ENCODE measurements around the gene CEACAM19.
"Not testable (repeated sequence)": the region's sequence is repeated elsewhere in the genome, so short reads cannot be mapped to it uniquely, and the experiment has no call there.

CEACAM19 gene

DNA sequence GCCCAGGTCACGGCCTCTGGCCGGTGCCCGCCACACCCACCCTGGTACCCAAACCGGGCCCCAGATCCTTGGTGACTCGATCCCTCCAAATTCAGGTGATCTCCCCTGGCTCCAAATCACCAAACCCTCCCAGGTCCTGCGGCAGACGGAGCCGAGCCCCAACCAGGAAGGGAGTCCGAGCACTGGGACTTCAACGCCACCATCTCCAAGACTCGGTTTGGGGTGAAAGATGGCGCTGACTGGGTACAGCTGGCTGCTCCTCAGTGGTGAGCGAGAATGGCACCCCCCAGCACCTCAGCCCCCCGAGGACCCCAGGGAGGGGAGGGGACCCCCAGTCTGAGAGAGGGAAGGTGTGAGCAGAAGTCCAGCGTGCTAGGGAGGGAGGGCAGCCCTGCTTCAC is 29.9 kb downstream of the CEACAM19 start:
- no peak for DNase-seq (ENCODE audit: low spot score)

DNA sequence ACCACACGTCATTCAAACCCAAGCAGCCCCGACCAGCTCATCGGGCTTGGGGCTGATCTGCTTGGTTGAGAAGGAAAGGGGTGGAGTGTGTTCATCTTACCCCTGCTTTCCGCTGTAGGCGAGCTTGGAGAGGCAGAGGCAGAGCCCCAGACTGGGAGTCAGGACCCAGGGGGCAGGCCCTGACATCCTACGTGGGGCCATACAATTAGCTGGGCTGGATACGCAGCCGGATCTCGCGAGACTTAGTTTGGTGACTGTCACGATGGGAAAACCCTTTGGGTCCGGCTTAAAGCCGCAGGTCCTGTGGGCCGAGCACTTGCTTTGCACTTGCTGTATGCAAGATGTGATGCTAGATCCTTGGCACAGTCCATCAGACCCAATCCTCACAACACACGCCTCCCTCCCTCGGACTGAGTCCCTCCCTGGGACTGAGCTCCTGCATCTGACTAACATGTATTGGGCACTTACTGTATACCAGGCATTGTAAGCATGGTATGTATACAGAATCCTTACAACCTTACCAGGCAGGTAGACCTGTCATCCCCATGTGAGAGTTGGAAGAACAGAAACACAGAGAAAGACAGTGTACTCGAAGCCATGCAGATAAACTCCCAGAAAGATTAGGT is 31.4 kb downstream of the CEACAM19 start:
- DNase-seq (ENCODE audit: low spot score), result no peak

DNA sequence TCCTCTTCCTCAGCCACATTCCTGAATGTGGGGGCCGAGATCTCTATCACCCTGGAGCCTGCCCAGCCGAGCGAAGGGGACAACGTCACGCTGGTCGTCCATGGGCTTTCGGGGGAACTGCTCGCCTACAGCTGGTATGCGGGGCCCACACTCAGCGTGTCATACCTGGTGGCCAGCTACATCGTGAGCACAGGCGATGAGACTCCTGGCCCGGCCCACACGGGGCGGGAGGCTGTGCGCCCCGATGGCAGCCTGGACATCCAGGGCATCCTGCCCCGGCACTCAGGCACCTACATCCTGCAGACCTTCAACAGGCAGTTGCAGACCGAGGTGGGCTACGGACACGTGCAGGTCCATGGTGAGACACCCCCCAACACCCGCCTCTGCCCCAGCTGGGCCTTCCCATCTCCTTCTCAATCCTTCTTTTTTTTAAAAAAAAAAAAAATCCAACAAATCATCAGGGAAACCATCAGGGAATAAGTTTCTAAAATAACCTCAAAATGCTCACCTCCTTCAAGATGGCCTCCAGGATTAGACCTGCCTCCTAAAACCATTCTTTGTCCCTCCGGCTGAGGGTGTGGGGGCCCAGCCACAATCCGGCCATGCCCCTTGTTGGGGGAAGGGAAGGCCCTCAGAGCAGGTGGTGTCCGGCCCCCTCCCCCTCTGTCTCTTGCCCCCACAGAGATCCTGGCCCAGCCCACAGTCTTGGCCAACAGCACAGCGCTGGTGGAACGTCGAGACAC is 32.2 kb downstream of the CEACAM19 start:
- no peak for DNase-seq (ENCODE audit: low spot score)

DNA sequence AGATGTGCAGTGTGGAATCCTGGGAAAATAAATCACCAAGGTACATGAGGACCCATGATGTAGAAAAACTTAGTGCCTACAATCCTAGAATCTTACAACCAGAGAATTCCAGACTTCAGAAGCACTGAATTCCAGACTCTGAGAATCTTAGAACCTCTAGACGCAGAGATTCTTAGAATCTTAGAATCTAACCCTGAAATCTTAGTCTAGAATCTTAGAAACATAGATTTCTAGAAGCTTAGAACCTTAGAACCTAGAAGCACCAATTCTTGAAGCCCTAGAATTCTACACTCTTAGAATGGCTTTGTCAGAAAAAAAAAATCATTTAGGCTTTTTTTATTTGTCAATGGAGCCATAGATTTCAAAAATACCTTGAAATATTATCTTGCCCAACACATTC is 33.7 kb downstream of the CEACAM19 start:
- DNase-seq (ENCODE audit: low spot score), result no peak

DNA sequence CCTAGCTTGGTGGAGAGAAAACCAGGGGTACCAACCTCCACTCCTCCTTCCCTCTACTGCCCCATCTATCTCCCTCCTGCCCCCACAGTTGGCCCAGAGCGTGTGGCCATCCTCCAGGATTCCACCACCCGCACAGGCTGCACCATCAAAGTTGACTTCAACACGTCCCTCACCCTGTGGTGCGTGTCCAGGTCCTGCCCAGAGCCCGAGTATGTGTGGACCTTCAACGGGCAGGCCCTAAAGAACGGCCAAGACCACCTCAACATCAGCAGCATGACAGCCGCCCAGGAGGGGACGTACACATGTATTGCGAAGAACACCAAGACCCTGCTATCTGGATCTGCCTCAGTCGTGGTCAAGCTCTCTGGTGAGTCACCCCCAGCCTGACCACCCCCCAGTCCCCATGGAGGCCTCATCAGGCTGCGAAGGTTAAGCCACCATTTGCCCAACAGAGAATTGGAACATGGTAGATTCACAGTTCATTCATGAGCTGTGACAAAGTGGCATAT is 34.3 kb downstream of the CEACAM19 start:
- no peak for DNase-seq (ENCODE audit: low spot score)

DNA sequence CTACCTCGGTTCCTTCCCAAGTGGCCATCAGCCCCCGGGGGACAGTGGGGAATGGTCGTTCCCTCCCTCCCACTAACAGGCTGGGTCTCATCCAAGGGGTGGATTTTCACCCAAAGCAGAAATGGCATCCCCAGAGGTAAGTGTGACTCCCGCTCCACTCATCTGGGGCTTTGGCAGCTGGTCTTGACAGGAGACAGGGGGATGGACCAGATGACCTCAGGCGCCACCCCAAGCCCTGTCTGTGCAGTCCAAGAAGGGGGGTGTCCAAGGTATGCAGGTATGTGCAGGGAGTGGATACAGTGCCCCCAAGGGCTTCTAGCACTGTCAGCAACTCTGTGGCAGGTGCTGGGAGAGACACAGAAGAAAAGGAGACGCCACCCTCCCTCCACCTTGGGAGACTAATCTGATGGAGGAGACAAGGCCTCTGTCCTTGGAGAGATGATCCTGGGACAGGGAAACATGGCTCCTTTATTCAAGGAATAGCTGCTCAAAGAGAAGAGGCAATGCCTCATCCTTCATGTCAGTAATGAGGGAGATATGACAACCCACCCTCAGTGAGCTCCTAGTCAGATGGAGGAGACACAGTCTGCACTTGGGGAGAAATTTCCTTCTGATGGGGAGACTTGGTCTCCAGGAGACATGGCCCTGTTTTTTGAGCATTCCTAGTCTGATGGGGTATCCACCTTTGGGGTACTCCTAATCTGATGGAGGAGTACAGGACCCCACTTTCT is 35.4 kb downstream of the CEACAM19 start:
- no peak for DNase-seq (ENCODE audit: low spot score)

DNA sequence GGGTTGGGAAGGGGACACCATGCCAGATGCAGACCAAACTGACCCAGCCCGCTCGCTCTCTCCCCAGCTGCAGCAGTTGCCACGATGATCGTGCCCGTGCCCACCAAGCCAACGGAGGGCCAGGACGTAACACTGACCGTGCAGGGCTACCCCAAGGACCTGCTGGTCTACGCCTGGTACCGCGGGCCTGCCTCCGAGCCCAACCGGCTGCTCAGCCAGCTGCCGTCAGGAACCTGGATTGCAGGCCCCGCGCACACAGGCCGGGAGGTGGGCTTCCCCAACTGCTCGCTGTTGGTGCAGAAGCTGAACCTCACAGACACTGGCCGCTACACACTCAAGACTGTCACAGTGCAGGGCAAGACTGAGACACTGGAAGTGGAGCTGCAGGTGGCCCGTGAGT is 36.5 kb downstream of the CEACAM19 start:
- no peak for DNase-seq (ENCODE audit: low spot score)

DNA sequence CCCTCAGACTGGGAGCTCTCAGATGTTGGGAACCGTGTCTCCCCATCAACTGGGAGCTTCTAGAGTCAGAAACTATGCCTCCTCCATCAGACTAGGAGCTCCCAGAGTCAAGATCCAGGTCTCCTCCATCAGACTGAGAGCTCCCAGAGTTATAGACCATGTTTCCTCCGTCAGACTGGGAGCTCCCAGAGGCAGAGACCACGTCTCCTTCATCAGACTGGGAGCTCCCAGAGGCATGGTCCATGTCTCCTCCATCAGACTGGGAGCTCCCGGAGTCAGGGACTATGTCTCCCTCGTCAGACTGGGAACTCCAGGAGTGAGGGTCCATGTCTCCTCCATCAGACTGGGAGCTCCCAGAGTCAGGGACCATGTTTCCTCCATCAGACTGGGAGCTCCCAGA is 37.7 kb downstream of the CEACAM19 start:
- DNase-seq (ENCODE audit: low spot score), result no peak

DNA sequence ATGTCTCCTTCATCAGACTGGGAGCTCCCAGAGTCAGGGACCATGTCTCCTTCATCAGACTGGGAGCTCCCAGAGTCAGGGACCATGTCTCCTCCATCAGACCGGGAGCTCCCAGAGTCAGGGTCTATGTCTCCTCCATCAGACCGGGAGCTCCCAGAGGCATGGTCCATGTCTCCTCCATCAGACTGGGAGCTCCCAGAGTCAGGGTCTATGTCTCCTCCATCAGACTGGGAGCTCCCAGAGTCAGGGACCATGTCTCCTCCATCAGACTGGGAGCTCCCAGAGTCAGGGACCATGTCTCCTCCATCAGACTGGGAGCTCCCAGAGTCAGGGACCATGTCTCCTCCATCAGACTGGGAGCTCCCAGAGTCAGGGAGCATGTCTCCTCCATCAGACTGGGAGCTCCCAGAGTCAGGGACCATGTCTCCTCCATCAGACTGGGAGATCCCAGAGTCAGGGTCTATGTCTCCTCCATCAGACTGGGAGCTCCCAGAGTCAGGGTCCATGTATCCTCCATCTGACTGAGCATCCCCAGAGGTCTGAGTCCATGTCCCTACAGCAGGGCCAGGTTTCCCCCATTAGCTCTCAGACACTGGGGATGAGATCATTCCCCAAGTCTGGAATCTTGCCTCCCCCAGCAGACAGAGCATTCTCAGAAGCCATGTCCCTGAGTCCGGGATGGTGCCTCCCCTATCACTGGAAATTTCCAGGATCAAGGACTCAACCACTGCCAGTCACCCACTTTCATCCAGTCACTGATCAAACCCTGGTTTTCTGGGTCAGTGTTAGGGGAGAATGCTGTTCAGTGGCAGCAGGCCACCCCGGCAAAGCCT is 38.4 kb downstream of the CEACAM19 start:
- DNase-seq (ENCODE audit: low spot score), result not testable (repeated sequence)

DNA sequence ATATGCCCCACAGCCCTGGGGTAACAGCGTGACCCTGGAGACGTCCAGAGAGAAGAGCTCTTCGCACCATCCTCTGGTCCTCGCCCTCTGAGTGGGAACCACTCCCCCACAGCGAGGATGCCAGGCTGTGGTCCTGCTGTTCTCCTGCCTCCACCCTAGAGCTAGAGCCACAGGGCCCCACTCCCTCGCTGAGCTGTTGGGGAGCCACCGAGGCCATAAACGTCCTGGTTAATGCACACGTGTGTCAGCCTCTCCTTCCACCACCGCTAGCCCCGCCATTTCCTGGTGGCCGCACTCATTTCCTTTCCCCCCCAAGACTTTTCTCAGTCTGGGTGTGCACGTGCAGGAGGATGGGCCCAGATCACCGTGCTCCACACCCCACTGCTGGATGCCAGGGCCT is 39.2 kb downstream of the CEACAM19 start:
- no peak for DNase-seq (ENCODE audit: low spot score)

DNA sequence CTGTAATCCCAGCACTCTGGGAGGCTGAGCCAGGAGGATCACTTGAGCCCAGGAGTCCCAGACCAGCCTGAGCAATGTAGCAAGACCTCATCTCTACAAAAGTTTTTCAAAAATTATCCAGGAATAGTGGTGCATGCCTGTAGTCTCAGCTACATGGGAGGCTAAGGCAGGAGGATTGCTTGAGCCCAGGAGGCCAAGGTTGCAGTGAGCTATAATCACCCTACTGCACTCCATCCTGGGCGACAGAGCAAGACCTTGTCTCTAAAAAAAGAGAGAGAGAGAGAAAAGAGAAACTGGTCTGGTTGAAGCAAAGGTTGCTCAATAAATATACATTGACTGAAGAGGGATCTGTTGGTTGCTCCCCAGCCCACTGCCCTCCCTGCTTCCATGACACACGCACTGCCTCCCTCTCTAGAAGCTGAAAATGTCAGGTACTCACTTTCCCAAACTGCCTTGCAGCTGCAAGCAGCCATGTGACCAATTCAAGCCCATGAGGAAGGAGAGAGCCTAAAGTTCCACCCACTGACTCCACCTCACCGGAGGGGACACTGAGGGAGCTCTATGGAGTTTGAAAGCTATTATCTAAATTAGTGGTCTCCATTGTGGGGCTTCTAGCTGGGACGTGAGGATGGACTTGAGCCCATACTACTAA is 41.7 kb downstream of the CEACAM19 start:
- DNase-seq (ENCODE audit: low spot score), result no peak

DNA sequence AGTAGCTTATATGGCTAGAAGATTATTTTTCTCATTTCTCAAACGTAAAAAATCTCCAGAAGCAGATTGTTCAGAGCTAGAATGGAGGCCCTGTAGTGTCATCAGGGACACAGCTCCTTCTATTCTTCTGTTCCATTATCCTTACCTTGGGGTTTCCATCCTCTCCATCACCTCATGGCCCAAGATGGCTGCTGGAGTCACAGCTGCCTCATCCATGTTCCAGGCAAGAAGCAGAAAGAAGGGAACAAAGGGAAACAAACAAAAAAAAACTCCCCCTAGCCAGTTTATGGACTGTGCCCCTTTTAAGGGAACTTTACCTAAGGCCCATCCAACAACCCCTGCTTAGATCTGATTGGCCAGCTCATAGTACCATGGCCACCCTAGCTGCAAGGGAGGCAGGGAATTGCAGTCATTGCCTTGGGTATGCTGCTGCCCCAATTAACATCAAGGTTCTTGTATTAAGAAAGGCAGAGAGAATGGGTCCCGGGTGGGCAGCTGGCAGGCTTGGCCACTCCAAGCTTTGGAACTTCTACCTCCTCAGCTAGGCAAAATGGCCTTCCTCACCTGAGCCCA is 43.4 kb downstream of the CEACAM19 start:
- DNase-seq (ENCODE audit: low spot score), result no peak

DNA sequence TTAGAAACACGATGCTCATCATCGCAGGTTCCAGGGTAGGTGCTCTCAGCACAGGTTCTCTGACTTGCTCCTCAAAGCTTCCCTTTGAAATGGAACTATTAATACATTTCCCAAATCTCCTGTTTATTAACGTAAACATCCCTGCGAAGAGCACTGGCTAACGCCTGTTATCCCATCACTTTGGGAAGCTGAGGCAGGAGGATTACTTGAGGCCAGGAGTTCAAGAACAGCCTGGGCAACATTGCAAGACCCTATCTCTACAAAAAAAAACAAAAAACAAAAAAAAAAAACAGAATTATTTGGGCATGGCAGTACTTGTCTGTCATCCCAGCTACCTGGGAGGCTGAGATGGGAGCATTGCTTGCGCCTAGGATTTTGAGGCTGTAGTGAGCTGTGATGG is 46.3 kb downstream of the CEACAM19 start:
- DNase-seq (ENCODE audit: low spot score), result no peak

DNA sequence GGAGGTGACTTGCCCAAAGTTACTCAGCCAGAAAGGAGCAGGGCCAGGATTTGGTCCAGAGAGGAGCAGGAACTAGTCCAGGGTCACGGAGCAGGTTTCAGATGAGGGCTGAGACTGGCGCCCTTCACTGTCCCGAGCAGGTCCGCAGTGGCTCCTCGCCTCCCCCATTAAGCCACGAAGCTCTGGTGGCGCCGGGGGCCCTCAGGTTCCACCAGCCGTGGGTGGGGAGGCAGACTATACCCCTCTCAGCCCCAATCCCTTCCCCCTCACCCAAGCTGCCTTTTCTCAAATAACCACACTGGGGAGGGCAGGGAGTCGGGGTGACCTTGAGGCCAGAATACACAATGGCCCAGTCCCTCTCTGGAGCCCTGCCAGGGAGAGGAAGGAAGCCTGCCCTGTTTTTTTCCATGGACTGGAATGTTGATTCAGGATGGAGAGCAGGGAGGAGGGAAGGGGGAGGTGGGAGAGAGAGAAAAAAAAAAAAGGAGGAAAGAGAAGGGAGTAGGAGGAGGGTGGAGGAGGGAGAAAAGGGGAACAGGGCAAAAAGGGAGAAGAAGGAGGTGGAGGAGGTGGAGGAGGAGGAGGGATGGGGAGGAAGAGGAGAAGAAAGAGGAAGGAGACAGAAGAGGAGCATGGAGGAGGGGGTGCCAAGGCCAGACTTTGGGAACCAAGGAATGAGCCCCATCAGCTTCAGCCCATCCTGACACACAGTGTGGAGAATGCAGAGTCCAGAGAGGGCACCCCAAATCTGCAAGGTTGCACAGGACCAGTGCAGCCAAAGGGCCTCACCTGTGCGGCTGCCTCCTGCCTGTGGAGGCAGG is 47.4 kb downstream of the CEACAM19 start:
- DNase-seq (ENCODE audit: low spot score), result peak; percentile 27

DNA sequence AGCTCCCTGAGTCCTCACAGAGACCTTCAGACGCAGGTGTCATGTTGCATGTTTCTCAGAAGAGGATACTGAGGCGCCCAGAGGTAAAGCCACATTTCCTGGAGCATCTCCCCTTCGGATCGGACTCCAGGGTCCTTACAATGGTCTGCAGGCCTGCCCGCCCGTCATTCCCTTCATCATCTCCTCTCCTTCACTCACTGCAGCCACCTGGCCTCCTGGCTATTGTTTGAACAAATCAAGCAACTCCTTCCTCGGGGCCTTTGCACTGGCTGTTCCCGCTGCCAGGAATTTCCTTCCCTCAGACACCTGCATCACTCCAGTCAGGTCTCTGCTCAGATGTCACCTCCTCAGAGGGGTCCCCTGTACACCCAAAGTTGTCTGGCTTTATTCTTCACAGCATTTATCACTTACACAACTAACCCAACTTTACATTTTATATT is 48.0 kb downstream of the CEACAM19 start:
- DNase-seq (ENCODE audit: low spot score), result no peak

DNA sequence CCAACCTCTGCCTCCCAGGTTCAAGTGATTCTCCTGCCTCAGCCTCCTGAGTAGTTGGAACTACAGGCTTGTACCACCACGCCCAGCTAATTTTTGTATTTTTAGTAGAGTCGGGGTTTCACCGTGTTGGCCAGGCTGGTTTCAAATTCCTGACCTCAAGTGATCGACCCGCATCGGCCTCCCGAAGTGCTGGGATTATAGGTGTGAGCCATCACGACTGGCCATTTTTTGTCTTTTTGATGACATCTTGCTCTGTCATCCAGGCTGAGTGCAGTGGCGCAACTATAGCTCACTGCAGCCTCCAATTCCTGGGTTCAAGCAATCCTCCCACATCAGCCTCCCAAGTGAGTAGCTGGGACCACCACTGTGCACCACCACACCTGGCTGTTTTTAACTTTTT is 49.1 kb downstream of the CEACAM19 start:
- DNase-seq (ENCODE audit: low spot score), result not testable (repeated sequence)

DNA sequence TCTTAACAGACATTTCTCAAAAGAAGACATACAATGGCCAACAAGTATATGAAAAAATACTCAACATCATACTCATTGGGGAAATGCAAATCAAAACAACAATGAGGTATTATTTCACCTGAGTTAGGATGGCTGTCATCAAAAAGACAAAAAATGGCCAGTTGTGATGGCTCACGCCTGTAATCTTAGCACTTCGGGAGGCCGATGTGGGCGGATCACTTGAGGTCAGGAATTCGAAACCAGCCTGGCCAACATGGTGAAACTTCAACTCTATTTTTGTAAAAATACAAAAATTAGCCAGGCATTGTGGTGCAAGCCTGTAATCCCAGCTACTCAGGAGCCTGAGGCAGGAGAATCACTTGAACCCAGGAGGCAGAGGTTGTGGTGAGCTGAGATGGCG is 49.7 kb downstream of the CEACAM19 start:
- DNase-seq (ENCODE audit: low spot score), result no peak

DNA sequence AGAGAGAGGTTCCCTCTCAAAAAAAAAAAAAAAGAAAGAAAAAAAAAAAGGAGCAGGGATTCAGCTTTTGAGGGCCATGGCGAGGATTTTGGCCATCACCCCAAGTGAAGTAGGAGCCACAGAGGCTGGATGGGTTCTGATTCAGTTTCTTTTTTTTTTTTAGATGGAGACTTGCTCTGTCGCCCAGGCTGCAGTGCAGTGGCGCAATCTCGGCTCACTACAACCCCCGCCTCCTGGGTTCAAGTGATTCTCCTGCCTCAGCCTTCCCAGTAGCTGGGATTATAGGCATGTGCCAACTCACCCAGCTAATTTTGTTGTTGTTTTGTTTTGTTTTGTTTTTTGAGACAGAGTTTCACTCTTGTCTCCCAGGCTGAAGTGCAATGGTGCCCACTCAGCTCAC is 50.1 kb downstream of the CEACAM19 start:
- not testable (repeated sequence) for DNase-seq (ENCODE audit: low spot score)

DNA sequence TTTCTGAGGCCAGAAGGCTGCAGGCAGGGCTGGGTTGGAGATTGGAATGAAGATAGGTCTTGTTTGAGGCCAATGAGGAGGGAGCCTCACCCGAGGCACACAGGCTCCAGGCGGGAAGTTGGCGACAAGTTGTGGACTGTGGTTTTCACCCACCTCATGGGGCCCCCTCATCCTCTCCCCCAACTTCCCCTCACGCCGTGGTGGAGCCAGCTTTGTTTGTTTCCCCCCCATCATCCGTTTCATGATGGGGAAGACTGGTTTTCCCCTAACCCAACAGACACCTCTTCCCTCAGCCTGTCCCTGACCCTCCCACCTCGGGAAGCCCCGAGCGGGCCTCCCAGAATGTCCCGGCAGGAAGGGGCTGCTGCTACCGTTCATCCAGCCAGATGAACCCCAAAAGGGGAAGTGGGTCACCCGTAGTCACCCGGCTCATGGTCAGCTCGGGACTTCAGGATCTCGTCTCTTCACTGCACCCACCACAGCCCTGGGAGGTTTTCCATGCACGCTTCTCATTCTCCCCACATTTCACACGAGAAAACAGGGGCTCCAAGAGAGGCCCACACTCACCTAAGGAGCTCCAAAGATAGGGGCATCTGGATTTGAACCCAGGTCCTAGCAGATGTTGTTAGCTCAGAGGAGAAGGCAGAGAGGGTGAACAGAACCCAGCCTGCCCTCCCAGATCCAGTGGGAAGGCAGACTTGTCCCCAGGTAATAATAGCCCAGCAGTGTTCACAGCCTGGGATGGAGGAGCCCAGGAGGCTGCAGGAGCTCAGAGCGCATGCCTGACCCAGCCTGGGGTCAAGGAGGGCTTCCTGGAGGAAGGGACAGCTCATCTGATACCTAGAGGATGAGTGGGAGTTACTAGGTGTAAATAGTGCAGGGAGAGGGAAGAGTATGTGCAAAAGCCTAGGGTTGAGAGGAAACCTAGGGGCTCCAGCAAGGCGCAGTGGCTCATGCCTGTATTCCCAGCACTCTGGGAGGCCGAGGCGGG is 51.1 kb downstream of the CEACAM19 start:
- no peak for DNase-seq (ENCODE audit: low spot score)
